ENCODE measurements around the gene LMAN2L. TPM values are rescaled to one million over a fixed set of nuclear protein-coding genes. Genes with fewer than 3 reads are reported as not detected.

Gene LMAN2L
- total and polyA plus RNA-seq, 2 of the 8 experiments (the other 6 are each of a cell fraction or from before 2014, with no cell fraction given) = 14.3 to 17.6 TPM

- TF ChIP-seq ZNF274 (IDR thresholded peaks at IDR 0.05; ENCODE audit: borderline replicate concordance, extremely low read depth, low read length) = no peak
- TF ChIP-seq SUZ12 (IDR thresholded peaks at IDR 0.05; ENCODE audit: low read length) = no peak
- no peak for TF ChIP-seq JUND (IDR thresholded peaks at IDR 0.05; ENCODE audit: low read length)
- TF ChIP-seq SIRT6 (IDR thresholded peaks at IDR 0.05; ENCODE audit: low read length) = no peak
- TF ChIP-seq TCF12 (IDR thresholded peaks at IDR 0.05; ENCODE audit: low read depth, low read length) = no peak
Observed at GRCh38 chr2:96694816-96695455, 44.9 kb downstream of the LMAN2L start (continued).

Data from H1 (cell line).